ENCODE measurements around the gene CEP135.

CEP135 gene

DNA sequence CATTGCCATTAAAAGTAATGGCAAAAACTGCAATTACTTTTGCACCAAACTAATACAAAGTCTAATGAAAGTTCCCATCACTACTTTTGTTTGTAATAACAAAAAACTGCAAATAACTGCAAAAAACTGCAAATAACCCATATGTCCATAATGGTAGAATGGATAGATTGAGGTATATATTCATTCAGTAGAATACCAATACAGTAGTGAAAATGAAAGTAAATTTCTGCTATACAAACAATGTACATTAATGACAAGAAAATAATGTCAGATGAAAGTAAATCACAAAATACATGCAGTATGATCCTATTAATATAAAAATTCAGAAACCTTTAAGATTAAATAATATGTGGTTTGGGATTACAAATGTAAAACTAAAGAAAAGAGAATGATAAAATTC, 41.3 kb upstream of the CEP135 start:
- H3K4me3 ChIP-seq (replicated peaks in 1 of 2; ENCODE audit: low read depth in 2 of 2, low read length in 2 of 2), result no peak overlapping the region
- no peak for DNase-seq (ENCODE audit: low read depth in 2 of 2)
- TF ChIP-seq, protein P1, sequence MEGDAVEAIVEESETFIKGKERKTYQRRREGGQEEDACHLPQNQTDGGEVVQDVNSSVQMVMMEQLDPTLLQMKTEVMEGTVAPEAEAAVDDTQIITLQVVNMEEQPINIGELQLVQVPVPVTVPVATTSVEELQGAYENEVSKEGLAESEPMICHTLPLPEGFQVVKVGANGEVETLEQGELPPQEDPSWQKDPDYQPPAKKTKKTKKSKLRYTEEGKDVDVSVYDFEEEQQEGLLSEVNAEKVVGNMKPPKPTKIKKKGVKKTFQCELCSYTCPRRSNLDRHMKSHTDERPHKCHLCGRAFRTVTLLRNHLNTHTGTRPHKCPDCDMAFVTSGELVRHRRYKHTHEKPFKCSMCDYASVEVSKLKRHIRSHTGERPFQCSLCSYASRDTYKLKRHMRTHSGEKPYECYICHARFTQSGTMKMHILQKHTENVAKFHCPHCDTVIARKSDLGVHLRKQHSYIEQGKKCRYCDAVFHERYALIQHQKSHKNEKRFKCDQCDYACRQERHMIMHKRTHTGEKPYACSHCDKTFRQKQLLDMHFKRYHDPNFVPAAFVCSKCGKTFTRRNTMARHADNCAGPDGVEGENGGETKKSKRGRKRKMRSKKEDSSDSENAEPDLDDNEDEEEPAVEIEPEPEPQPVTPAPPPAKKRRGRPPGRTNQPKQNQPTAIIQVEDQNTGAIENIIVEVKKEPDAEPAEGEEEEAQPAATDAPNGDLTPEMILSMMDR (IDR thresholded peaks at IDR 0.05; ENCODE audit: low read depth, low read length), result no peak

DNA sequence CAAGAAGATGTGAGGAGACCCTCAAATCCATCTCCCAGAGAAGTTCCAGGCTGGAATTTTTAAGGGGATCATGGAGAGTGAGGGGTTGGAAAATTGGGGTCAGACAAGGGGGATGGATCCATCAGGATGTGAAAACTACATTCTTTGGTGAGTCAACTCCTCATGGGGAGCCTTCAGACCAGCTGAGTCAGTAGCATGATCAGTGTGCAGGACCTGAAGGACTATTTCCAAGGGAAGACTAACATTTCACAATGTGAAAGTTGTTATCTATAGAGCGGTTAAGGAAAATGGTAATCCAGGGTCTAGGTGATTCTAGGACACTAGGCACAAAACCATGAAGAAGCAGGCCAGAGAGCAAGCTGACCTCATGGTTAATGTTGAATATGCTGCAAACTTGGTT, 38.6 kb upstream of the CEP135 start:
- TF ChIP-seq, protein P1 (IDR thresholded peaks at IDR 0.05; ENCODE audit: low read depth, low read length), result no peak
- peak; percentile 31 to 73 for DNase-seq (ENCODE audit: low read depth in 2 of 2)
- H3K4me3 ChIP-seq (replicated peaks in 1 of 2; ENCODE audit: low read depth in 2 of 2, low read length in 2 of 2), result no peak overlapping the region

DNA sequence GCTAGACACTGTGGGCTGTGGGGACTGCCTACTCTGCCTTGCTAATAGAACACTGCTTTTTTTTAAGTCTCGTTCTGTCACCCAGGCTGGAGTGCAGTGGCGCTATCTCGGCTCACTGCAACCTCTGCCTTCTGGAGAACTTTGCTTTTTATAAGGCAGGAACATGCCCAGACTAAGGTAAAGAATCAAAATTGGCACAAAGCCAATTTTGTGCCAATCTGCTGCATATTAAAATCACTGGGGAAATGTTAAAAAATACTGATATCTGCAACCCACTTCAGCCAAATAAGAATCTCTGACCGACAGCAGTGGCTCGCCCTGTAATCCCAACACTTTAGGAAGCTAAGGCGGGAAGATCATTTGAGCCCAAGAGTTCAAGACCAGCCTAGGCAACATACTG, 36.5 kb upstream of the CEP135 start:
- no peak for DNase-seq (ENCODE audit: low read depth in 2 of 2)
- TF ChIP-seq, protein P1 (IDR thresholded peaks at IDR 0.05; ENCODE audit: low read depth, low read length), result no peak
- no peak overlapping the region for H3K4me3 ChIP-seq (replicated peaks in 1 of 2; ENCODE audit: low read depth in 2 of 2, low read length in 2 of 2)

DNA sequence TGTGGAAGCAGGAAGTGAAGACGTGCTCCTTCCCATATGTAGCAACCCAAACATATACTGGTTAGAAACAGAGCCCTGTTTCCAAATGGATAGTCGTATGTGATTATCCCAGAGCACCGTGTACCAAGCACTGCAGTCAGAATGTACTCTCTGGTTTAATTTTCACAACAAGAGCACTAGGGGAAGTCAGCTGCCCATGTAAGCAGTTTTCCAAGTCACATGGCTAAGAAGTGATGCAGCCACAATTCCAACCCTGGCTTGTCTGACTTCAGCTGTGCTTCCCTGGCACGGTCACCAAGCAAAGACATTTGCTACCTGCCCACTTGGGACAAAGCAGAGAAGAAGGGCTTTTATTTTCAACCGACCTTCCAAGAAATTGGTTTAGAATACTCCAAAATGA, 28.2 kb upstream of the CEP135 start:
- no peak overlapping the region for H3K4me3 ChIP-seq (replicated peaks in 1 of 2; ENCODE audit: low read depth in 2 of 2, low read length in 2 of 2)
- DNase-seq (ENCODE audit: low read depth in 2 of 2), result peak; percentile 18 to 31
- TF ChIP-seq, protein P1 (IDR thresholded peaks at IDR 0.05; ENCODE audit: low read depth, low read length), result no peak

DNA sequence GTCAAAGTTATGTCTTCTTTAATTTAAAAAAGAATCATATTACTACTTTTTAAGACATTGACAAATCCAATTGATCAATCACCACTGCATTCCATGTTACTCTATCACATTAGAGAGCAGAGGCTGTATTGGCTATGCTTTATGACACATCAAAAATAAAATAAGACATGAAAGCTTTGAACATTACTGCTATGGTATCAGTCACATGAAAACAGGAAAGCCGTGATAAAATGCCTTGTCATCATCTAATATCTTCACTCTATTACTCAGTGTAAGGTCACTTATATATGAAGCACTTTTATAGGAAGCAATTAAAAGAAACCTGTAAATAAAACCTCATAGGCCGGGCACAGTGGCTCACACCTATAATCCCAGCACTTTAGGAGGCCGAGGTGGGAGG, 27.7 kb upstream of the CEP135 start:
- peak in 1 of 2 donors; percentile 29 for DNase-seq (ENCODE audit: low read depth in 2 of 2)
- H3K4me3 ChIP-seq (replicated peaks in 1 of 2; ENCODE audit: low read depth in 2 of 2, low read length in 2 of 2), result no peak overlapping the region
- TF ChIP-seq, protein P1 (IDR thresholded peaks at IDR 0.05; ENCODE audit: low read depth, low read length), result no peak

DNA sequence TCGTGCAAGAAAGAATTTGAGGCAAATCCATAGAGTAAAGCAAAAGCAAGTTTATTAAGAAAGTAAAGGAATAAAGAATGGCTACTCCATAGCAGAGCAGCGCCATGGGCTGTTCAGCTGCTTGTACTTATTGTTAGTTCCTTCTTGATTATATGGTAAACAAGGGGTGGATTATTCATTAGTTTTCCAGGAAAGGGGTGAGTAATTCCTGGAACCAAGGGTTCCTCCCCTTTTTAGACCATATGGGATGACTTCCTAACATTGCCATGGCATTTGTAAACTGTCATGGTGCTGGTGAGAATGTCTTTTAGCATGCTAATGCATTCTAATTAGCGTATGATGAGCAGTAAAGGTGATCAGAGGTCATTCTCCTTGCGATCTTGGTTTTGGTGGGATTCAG, 23.5 kb upstream of the CEP135 start:
- peak; percentile 5 to 44 for DNase-seq (ENCODE audit: low read depth in 2 of 2)
- no peak overlapping the region for H3K4me3 ChIP-seq (replicated peaks in 1 of 2; ENCODE audit: low read depth in 2 of 2, low read length in 2 of 2)
- TF ChIP-seq, protein P1 (IDR thresholded peaks at IDR 0.05; ENCODE audit: low read depth, low read length), result no peak

DNA sequence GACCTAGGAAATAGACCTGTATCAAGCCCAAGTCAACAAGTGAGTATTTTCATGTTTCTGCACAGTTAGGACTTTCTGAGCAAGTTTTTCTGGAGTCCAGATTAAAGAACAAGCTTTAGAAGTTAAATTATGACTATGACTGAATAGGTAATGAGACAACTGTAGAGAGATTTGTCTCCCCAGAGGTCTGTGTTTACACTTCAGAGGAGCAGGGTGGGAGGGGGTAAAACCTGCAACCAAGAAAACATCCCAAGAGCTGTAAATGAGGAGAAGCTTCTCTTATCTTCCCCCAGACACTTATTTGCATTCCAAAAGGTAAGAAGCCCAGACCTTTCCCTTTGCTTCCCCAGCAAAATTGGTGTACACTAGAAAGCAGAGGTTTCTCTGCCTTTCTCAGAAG, 22.1 kb upstream of the CEP135 start:
- TF ChIP-seq, protein P1 (IDR thresholded peaks at IDR 0.05; ENCODE audit: low read depth, low read length), result no peak
- H3K4me3 ChIP-seq (replicated peaks in 1 of 2; ENCODE audit: low read depth in 2 of 2, low read length in 2 of 2), result no peak overlapping the region
- DNase-seq (ENCODE audit: low read depth in 2 of 2), result no peak

Data from cardiac fibroblast (primary cell).